HG03342 (cell line): ENCODE results near the gene ERC2.

Experiments used
- ATAC-seq: cut with Tn5 transposase; IDR thresholded peaks from one replicate; pipeline ENCODE4 v1.9.1; 2021; ENCODE audit warnings: mild to moderate bottlenecking, moderate library complexity; ENCODE audit not compliant: unreplicated experiment

Gene ERC2

GRCh38 chr3:56130036-56130435 lies 338.2 kb downstream of the ERC2 start:
- ATAC-seq: no peak

- no peak for ATAC-seq
These were observed 341.6 kb downstream of the ERC2 start for GRCh38 chr3:56126632-56127031.

GRCh38 chr3:56125358-56126005 lies 342.8 kb downstream of the ERC2 start:
- no peak for ATAC-seq

- no peak for ATAC-seq
These were observed 343.7 kb downstream of the ERC2 start for GRCh38 chr3:56124546-56124945.

GRCh38 chr3:56123487-56123886 lies 344.8 kb downstream of the ERC2 start:
- no peak for ATAC-seq

- no peak for ATAC-seq
These were observed 345.4 kb downstream of the ERC2 start for GRCh38 chr3:56122911-56123310.

GRCh38 chr3:56121716-56122115 lies 346.6 kb downstream of the ERC2 start:
- ATAC-seq: no peak

- ATAC-seq: no peak
These were observed 348.5 kb downstream of the ERC2 start for GRCh38 chr3:56119575-56120349.

- no peak for ATAC-seq
These were observed 349.3 kb downstream of the ERC2 start for GRCh38 chr3:56118968-56119367.

GRCh38 chr3:56115698-56116097 lies 352.6 kb downstream of the ERC2 start:
- no peak for ATAC-seq

GRCh38 chr3:56115199-56115598 lies 353.1 kb downstream of the ERC2 start:
- no peak for ATAC-seq

- ATAC-seq: no peak
These were observed 354.4 kb downstream of the ERC2 start for GRCh38 chr3:56113908-56114307.

- no peak for ATAC-seq
These were observed 355.0 kb downstream of the ERC2 start for GRCh38 chr3:56113231-56113630.

- ATAC-seq: no peak
These were observed 356.5 kb downstream of the ERC2 start for GRCh38 chr3:56111606-56112304.

GRCh38 chr3:56110886-56111285 lies 357.4 kb downstream of the ERC2 start:
- ATAC-seq: no peak

GRCh38 chr3:56107157-56107556 lies 361.1 kb downstream of the ERC2 start:
- no peak for ATAC-seq

- no peak for ATAC-seq
These were observed 366.2 kb downstream of the ERC2 start for GRCh38 chr3:56102032-56102431.

GRCh38 chr3:56101576-56101975 lies 366.7 kb downstream of the ERC2 start:
- no peak for ATAC-seq

- no peak for ATAC-seq
These were observed 371.3 kb downstream of the ERC2 start for GRCh38 chr3:56096999-56097398.

- no peak for ATAC-seq
These were observed 374.1 kb downstream of the ERC2 start for GRCh38 chr3:56094170-56094569.

GRCh38 chr3:56089739-56090138 lies 378.5 kb downstream of the ERC2 start:
- no peak for ATAC-seq
